D341Med (cell line): Measurements from ENCODE around the gene HECW1.

Experiments used
- DNase-seq: peaks from one replicate; pipeline ENCODE4 v3.0.0; 2012; ENCODE audit warnings: low spot score

The HECW1 gene

DNA sequence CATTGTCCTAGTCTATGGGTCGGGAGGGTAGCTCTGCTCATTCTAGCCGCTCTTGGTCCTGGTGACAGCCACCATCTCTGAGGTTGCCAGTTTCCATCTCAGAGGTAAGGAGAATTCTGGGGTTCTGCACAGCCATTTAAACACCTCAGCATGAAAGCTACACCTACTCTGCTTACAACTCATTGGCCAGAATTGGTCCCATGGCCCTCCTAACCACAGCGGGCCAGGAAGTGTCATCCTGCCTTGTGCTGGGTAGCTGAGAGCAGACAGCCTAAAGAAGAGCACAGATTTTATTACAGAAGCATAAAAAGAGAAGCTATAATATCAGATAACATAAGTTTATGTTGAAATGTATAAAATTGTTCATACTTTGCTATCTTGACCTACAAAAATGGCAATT is 152.7 kb downstream of the HECW1 start:
- DNase-seq, result no peak

DNA sequence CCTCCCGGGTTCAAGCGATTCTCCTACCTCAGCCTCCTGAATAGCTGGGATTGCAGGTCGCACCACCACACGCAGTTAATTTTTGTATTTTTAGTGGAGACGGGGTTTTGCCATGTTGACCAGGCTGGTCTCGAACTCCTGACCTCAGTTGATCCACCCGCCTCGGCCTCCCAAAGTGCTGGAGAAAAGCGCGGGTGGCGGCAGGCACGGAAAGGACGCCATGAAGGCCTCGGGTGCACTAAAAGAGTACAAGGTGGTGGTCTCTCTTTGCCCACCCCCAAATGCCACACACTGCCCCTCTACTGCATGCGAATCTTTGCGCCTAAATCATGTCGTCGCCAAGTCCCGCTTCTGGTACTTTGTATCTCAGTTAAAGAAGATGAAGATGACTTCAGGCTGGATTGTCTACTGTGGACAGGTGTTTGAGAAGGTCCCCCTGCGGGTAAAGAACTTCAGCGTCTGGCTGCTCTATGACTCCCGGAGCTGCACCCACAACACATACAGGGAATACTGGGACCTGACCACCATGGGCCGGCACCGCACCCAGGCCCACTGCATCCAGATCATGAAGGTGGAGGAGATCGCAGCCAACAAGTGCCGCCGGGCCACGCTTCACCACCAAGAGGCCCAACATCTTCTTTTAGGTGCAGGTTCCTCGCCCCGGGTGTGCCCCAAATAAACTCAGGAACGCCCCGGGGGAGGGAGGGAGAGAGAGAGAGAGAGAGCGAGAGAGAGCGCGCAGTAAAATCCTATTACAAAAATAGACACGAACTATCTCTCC is 161.7 kb downstream of the HECW1 start:
- DNase-seq, result no peak

DNA sequence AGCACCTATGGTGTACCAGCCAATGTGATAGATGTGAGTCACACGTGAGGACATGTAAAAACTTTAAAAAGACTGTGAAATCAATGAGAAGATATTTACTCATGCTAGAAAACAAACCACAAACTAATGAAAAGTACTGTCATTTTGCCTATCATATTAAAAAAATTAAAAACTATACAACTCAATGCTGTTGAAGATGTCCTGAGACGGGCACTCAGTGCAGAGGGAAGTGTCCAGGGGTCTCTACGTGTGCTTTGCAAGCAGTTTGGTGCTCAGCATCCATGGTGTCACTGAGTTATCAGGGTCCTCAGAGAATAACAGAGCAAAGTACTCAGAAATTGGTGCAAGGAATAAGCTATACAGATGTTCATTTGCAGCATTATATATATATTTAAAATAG is 162.3 kb downstream of the HECW1 start:
- DNase-seq, result no peak

DNA sequence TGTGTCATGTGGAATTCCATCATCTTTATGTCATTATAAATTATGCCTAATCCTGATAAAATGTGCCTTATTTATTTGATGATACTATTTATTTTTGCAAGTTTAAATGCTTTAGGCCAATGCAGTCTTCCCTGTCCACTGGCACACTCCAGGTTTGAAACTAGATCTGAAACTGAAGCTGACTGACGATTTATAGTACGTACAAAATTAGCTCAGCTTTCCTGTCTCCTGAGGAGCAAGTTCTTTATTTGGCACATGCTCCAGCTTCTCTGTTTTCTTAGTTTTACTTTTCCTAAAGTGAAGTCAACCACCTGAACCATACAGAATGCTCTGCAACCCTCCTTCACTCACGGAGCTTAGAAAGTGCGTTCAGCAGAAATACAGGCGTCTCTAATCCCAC is 164.1 kb downstream of the HECW1 start:
- no peak for DNase-seq

DNA sequence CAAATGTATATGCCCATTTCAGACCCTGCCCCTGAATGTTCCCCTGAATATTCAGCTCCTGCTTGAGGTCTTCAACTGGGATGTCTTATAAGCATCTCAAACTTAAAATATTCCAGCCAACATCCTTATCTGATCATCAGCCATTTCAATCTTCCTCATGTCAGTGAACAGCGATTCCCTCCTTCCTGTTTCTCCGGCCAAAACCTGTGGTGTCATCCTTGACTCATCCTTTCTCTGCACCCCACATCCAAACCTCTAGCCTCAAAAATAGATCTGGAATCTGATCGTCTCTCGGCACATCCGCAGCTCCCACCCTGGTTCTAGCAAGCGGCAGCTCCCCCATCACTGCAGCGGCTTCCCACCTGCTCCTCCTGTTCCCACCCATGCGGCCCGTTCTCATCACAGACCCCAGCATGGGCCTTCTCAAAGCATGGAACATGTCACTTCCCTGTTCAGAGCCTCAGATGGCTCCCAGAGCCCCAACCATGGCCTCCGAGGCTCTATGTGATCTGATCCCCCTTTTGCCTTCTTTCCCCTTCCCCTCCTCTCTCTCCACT is 165.7 kb downstream of the HECW1 start:
- DNase-seq, result no peak

DNA sequence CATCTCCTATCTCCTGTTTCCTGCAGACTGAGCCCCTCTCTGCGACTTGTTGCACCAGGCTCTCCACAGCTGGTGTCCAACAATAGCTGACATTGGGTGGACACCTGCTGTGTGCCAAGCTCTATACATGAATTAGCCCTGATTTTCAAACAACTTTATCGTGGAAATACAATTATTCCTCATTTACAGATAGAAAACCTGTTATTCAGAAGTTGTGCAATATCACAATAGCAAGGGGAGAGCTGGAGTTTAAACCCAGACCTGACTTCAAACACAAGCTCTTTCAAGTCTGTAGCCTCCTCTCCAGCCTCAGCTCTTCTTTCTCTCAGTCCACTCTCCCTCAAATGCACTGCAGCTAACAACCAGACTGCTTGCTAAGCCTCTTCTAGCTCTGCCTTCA is 168.8 kb downstream of the HECW1 start:
- DNase-seq, result no peak

DNA sequence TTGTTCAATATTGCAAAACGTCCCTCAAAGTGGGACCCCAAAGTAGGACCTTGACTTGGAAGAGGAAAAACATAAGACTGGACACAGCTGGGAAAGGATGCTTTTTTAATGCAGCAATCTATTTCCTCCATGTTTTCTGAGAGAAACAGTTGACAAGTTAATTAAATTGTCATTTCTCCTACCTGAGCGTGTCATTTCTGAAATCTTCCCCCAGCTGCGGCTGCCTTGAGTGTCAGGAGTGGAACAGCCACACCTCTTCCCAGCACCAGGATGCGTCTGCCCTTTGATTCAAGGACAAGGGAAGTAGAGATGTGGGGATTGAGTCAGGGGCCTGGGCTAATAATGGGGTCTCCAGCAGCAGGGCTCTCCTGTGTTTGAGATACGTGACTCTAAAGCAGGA is 171.3 kb downstream of the HECW1 start:
- no peak for DNase-seq

DNA sequence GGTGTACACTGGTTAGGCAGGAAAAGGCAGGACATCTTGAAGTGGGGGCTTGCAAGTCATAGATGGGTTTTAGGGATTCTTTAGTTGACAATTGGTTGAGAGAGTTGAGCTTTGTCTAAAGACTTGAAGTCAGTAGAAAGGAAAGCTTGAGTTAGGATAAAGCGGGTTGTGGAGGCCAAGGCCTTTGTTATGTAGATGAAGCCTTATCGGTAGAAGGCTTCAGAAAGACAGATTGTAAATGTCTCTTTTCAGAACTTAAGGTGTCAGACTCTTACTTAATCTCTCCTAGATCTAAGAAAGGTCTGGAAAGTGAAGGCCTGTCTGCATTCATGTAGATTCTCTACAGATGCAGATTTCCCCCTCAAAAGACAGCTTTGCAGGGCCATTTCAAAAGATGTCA is 177.4 kb downstream of the HECW1 start:
- no peak for DNase-seq

DNA sequence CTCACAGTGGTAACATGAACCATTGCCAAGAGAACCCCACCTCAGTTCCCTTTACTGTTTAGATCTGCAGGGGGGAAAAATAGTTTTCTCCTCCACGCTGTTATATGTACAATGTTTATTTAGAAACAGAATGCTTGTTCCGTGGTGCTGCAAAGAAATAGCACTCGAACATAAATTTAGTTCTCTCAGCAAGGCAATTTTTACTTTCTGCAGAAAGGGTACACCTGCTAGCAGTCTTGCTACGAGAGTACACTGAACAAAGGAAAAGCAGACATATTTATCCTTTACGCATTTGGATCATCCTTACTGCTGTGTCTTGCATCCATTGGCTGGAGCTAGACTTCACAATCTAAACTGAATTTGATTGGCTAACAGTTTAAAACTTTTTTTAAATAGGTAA is 178.5 kb downstream of the HECW1 start:
- DNase-seq, result no peak

DNA sequence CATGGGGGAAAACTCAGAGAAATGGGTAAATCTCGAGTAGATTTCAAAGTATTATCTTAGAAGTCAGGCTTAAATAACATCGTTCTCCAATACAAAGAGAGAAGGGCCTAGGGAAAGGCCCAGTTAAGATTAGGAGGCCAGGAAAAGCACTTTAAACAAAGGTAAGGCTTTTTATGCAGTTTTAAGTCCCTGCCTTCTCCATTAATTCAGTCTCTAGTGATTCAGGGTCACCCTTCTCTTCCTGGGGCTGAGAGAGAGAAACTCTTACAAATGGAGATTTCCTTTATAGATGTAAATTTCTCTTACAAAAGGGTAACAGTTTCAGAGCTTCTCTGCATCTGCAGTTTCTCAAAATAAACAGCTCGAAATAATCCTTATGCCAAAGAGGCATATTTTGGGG is 179.3 kb downstream of the HECW1 start:
- no peak for DNase-seq

DNA sequence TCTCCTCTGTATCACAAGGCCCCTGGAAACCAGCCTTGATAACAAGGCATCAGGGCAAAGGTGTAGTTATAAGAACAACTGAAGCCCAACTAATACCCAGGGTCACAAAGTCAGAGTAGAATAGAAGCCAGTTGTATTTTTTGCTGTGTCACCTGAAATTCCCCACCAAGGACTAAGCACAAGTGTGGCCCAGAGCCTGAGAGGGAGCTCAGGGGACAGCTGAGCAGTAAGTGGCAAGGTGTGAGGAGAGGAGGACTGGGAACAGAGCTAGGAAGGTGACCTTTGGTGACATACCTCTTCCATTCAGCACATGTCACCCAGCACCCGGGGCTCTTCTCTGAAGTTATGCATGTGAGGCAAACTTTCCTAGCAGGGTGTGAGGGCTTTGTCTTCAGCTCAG is 179.9 kb downstream of the HECW1 start:
- DNase-seq, result no peak

DNA sequence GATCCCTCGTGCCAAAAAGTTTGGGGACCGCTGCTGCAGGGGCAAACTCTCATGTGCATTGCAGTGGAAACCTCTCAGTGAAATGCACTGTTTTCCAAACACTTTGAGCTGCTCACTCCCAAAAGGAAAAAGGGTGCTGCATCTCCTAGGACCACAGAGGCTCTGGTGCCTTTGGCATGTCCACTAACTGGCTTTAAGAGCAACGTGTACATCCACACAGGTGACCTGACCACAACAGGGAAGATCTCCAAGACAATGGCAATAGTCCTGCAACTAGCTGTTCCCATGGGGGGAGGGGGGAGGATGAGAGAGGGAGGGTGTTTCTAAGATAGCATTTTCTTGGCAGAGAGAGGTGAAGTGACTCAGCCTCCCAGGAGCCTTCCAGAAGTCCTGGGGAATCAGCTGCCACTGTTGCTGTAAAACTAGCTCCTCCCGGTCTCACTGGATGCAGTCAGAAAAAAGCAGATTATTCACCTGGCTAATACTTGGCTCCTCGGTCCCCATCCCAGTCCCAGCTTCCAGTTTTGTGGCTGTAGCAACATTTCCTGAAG is 181.7 kb downstream of the HECW1 start:
- DNase-seq, result no peak

DNA sequence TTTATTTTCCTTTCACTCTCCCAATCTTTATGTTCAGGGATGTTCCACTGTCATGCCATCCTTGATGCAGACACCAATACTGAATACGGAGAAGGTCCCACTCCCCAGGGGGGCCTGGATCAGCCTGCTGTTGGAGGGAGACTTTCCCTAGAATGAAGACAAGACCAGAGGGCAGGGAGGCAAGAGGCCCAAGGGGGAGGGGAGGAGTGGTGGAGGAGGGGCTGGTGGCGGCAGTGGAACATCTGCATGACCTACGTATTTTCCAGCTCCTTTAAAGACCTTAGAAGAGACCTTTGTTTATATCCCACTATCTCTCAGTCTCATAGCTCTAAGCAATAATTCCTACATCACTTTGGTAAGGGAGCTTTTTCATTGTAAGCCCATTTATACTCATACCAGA is 183.0 kb downstream of the HECW1 start:
- DNase-seq, result no peak

DNA sequence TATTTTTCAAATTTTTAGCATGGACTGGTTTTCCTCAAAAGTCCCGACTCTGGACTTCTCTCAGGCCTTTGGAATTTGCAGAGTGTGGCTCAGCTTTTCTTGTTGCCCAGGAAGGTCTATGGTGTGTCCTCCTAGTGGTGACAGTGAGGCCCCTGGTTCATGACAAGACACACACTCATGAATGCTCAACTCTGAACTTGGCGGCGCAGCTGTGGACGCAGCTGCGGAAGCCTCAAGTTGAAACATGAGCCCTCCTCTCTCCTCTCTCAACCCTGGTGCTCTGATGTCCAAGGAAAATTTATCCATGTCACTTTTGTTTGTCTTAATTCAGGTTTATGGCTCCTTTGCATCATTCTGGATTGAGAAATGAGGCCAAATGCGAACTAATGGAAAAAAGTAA is 183.9 kb downstream of the HECW1 start:
- no peak for DNase-seq

DNA sequence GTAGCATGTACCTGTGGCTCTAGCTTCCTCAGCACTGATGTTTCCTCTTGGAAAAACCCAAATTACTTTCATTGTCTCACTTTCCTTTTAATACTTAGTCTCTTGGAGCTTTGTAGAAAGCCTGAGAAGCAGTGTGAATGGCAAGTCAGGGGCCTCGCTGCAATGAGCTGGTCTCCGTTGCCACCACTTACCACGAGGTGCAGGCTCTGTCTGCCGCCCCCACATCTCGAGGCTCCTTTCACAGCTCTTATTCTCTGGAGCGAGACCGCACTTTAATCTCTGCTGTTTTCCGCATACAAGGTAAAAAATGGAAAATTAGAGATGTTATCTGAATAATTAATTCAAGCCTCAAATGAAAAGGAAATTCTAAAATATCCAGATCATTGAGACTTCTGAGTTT is 186.2 kb downstream of the HECW1 start:
- DNase-seq, result no peak

DNA sequence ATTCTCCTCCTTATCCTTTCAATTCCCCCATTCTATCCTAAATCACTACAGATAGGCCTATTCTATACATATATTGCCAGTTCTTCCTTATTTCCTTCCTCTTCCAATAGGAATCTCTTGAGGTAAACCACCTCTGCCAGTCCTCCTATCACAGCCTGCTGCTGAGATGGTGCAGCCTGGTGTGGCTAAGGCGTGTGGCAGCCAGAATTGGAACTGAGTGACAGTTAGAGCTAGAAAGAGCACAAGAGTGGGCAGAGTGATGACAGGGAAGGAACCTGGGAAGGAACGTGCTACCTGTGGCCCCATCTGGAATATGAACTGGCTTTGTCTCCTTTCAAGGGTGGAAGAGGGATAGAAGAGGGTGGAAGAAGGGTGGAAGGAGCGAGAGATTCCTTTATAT is 187.7 kb downstream of the HECW1 start:
- DNase-seq, result no peak

DNA sequence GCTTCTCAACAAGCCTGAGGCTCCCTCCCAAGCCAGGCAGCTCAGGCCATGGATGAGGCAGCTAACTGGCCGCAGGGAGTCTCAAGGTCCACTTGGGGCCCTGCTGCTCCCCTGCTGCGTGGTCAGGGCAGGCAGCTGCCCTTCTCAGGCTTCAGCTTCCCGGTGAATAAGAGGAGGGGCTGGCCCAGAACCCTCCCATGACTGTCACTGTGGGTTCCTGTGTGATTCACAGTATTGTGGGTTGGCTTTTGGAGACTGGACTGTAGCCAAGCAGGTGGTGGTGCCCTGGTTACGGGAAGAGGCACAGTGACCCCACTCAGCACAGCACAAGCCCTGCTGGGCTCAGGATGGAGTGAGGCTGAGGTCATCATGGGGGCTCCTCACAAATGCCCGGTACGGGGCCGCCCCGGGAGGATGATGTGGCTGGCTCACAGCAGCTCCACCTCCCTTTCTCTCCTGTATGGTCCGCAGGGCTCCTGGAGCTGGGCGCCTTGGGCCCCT is 189.8 kb downstream of the HECW1 start:
- DNase-seq, result no peak

DNA sequence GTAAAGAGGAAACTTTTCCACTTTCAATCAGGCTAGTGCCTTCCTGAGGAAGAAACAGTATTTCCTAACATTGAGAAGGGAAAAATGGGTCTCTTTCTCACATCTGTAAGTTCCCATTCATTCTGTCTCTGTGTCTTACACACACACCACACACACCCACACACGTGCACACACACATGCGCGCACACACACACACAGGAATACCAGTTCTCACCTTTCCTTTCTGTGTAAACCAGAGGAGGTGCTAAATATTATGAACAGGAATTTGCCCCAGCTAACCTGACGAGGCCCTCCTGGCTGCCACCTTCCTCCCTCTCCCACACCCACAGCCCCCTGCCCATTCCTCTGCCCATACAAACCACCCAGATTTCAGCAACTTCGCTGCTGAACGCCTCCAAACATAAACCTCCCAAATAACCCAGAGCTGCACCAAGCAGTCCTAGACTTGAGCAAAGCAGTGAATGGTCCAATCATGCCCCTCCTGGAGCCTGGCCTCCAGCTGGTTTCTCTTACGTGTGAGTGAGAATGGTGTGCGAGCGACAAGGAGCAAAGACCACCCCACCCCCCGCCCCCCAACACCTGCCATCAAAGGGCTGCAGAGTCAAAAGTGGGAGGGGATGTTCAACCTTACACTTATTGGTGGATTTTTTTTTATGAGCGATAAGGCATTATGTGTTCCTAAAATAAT is 190.5 kb downstream of the HECW1 start:
- no peak for DNase-seq

DNA sequence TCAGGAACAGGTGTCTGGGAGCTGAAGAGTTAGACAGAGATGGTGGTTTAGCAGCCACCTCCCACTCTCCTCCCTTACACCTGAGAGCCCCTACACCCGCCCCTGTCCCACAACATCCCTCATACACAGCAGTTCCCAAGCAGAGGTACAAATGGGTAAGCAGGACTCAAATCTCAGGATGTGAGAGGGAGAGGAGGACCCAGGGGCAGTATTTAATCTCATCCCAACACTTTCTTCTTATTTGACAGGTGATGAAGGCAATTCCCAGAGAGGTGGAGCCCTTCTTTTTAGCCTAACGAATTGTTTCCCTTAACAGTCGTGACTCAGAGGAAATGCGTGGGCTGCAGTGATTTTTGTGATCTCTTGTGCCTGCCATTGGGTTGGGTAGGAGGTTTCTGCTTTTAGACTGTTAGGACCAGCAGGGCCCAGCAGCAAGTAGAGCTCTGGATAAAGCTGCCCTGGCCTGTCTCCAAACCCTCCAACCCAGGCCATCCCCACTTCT is 191.3 kb downstream of the HECW1 start:
- DNase-seq, result no peak

DNA sequence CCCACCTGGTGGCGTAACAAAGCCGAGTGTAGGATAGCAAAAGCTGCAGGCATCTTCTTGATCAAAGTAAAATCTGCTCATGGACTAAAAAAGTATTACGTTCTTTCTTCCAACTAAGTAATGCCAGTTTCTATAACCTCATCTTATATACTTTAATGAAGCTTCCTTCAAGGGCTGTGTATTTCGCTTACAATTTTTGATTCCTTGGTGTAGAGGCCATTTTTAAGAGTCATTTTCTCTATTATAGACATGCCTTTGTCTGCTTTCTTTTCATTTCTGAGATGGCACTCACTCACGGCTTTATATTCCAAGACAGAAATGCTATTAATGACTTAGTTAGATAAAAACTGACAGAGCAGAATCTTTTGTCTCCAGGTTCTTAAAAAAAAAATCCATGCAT is 194.0 kb downstream of the HECW1 start:
- no peak for DNase-seq

DNA sequence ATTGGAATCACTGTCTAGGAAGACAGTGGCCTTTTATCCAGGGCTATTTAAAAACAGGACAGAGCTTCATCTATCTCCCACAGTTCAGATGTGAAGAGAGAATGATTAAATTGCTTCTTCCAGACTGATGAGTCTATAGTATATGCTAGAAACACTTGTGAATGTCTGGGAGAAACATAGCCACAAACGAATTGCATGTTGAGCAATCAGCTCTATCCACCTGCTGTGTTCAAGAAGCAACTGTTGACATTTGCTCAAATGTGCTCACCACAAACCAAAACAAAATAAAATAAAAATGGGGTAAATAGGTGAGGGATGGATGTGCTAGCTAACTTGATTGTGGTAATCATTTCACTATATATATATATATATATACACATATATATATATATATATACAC is 195.1 kb downstream of the HECW1 start:
- no peak for DNase-seq

DNA sequence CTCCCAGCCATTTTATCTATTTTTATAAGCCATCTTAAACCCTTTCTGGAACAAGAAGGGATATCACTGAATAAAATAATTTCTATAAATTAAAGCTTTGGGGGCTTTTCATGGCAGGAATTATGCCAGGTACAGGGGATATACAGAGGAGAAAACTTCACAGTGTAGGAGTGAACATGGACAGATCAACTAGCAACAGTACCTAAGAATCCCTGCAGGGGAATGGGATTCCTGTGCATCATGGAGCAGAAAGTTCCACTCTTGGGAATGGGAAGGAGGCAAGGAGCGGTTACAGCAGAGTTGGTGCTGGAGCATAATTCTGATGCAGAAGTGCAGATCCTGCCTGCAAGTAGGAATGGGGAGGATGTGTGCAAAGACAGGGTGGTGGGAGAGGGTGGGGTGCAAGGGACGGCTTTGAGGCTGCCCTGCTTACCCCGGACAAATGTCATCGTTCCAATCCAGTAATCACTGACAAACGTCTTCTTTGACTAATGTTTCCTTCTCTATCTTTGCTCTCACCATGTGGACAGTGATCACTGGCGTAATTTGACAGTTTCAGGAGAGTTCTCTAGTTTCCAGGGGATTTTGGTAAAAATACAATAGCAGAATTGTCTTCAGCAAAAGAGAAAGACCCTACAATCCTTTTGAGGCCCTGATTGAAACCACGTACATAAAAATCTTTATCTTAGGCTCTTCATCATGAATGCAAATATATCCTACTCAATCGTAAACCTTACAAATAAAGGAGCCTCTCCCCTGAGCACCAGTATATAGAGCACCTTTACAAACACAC is 196.7 kb downstream of the HECW1 start:
- no peak for DNase-seq
